GM12864 (cell line): Measurements from ENCODE around the gene NR1H2.
"Not testable (repeated sequence)": the region's sequence is repeated elsewhere in the genome, so short reads cannot be mapped to it uniquely, and the experiment has no call there.

Source experiments
- DNase-seq: peaks from one replicate; pipeline ENCODE4 v3.0.0-alpha.2; 2011; ENCODE audit warnings: low read depth
- H3K4me3 ChIP-seq: 2 replicates; pipeline ENCODE4 v1.5.1; 2011; ENCODE audit warnings: mild to moderate bottlenecking, low read depth, low read length, control low read depth
- CTCF ChIP-seq: IDR thresholded peaks from 2 replicates; pipeline ENCODE4 v1.5.1; 2011; ENCODE audit warnings: low read depth, mild to moderate bottlenecking, moderate library complexity, low read length, control low read depth, inconsistent platforms; ENCODE audit errors: missing control alignments

Gene NR1H2

GRCh38 chr19:50334741-50335421 is 41.4 kb upstream of the NR1H2 start:
- no peak overlapping the region for H3K4me3 ChIP-seq
- DNase-seq = no peak
- no peak for TF ChIP-seq CTCF

- not testable (repeated sequence) for DNase-seq, H3K4me3 ChIP-seq
These were observed 39.2 kb upstream of the NR1H2 start for GRCh38 chr19:50337031-50337430.

GRCh38 chr19:50340331-50340730 is 35.9 kb upstream of the NR1H2 start:
- H3K4me3 ChIP-seq = peak overlapping the region; percentile 20
- no peak for DNase-seq
- no peak for TF ChIP-seq CTCF

- peak overlapping the region; percentile 38 for H3K4me3 ChIP-seq
- no peak for TF ChIP-seq CTCF
- DNase-seq = peak; percentile 94
These were observed 35.1 kb upstream of the NR1H2 start for GRCh38 chr19:50341091-50341564.

- peak; percentile 91 for DNase-seq
- peak overlapping the region; percentile 57 for H3K4me3 ChIP-seq
These were observed 31.5 kb upstream of the NR1H2 start for GRCh38 chr19:50344661-50345318.

GRCh38 chr19:50347089-50347581 is 29.1 kb upstream of the NR1H2 start:
- H3K4me3 ChIP-seq = not testable (repeated sequence)
- DNase-seq = peak; percentile 87

More at GRCh38 chr19:50344661-50345318, 31.5 kb upstream of the NR1H2 start:
- TF ChIP-seq CTCF = no peak

- no peak for DNase-seq
- peak; percentile 57 for TF ChIP-seq CTCF
- no peak overlapping the region for H3K4me3 ChIP-seq
These were observed 26.8 kb upstream of the NR1H2 start for GRCh38 chr19:50349277-50350057.
